ENCODE data around the gene MMP13.

Gene MMP13

DNA sequence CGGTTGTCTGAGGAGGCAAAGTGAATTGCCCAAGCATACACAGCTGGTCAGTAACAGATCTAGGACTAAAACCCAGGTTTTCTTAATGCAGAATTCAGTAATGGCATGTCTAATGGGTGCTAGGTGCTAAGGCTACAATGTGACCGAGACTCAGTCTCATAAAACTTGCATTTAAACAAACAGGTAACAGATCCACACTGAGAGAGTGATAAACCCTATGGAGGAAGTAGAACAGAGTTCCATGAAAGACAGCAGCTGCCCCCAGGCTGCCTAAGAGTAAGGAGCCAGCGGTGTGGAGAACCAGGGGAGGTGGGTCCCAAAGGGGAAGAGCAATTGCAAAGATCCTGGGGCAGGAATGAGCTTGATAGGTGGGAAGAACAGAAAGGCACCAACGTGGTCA is 27.3 kb downstream of the MMP13 start:
- Histone ChIP-seq H3K4me3 (ENCODE audit: low read depth, low read length) (no peak overlapping the region), H3K27ac (ENCODE audit: extremely low read depth, low read depth, low read length) (no peak overlapping the region), H3K9me3 (ENCODE audit: control insufficient read depth, insufficient read depth, low read depth, low read length) (no peaks in the 10 kb centered on the region), H3K4me1 (ENCODE audit: control insufficient read depth, insufficient read depth, low read length) (no peaks in the 10 kb centered on the region), H3K36me3 (ENCODE audit: control insufficient read depth in 2 of 2, insufficient read depth in 1 of 2, low read length in 2 of 2) (no peaks in the 10 kb centered on the region)
- POLR2A ChIA-PET, result no interaction called here
- TF ChIP-seq, protein P1, sequence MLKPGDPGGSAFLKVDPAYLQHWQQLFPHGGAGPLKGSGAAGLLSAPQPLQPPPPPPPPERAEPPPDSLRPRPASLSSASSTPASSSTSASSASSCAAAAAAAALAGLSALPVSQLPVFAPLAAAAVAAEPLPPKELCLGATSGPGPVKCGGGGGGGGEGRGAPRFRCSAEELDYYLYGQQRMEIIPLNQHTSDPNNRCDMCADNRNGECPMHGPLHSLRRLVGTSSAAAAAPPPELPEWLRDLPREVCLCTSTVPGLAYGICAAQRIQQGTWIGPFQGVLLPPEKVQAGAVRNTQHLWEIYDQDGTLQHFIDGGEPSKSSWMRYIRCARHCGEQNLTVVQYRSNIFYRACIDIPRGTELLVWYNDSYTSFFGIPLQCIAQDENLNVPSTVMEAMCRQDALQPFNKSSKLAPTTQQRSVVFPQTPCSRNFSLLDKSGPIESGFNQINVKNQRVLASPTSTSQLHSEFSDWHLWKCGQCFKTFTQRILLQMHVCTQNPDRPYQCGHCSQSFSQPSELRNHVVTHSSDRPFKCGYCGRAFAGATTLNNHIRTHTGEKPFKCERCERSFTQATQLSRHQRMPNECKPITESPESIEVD (tag by site-specific recombination; IDR thresholded peaks at IDR 0.05), result no peak
- TF ChIP-seq ZNF473 (tag by site-specific recombination; IDR thresholded peaks at IDR 0.05) (no peak), ZNF184 (tag by site-specific recombination; IDR thresholded peaks at IDR 0.05) (no peak), ZNF169 (tag by site-specific recombination; IDR thresholded peaks at IDR 0.05) (no peak), ZNF335 (tag by site-specific recombination; conservative IDR thresholded peaks at IDR 0.05) (no peak)
- CTCF ChIA-PET, result interaction anchor here (2.0 to 2.4 kb wide), 3 partner anchors 13 to 195 kb away, joined by 5 to 14 read pairs (median 9); no protein-coding TSS in a partner anchor

DNA sequence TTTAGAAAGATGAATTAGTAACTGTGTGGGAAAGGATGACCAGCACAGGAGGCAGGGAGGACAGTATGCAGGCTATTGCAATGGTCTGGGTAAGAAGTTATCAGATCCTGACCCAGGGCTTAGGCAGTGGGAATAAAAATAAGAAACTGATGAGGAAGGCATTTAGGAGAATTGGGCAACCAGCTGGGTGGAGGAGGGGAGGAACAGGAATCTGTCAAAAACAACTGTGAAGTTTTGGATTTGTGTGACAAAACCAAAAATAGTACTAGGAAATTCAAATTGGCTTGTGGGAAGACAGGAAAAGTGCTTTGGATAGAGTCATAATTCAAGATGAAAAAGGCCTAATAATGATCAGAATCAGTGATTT is 27.9 kb downstream of the MMP13 start:
- no peaks in the 10 kb centered on the region for H3K36me3 ChIP-seq (ENCODE audit: control insufficient read depth in 2 of 2, insufficient read depth in 1 of 2, low read length in 2 of 2)
- H3K27ac ChIP-seq (ENCODE audit: extremely low read depth, low read depth, low read length), result no peak overlapping the region
- TF ChIP-seq, protein P2, sequence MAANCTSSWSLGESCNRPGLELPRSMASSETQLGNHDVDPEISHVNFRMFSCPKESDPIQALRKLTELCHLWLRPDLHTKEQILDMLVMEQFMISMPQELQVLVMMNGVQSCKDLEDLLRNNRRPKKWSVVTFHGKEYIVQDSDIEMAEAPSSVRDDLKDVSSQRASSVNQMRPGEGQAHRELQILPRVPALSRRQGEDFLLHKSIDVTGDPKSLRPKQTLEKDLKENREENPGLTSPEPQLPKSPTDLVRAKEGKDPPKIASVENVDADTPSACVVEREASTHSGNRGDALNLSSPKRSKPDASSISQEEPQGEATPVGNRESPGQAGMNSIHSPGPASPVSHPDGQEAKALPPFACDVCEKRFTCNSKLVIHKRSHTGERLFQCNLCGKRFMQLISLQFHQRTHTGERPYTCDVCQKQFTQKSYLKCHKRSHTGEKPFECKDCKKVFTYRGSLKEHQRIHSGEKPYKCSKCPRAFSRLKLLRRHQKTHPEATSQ (tag by site-specific recombination; IDR thresholded peaks at IDR 0.05), result no peak
- TF ChIP-seq ZNF501 (tag by site-specific recombination; IDR thresholded peaks at IDR 0.05), result no peak
- TF ChIP-seq ZNF571 (tag by site-specific recombination; IDR thresholded peaks at IDR 0.05), result no peak
- TF ChIP-seq, protein P3, sequence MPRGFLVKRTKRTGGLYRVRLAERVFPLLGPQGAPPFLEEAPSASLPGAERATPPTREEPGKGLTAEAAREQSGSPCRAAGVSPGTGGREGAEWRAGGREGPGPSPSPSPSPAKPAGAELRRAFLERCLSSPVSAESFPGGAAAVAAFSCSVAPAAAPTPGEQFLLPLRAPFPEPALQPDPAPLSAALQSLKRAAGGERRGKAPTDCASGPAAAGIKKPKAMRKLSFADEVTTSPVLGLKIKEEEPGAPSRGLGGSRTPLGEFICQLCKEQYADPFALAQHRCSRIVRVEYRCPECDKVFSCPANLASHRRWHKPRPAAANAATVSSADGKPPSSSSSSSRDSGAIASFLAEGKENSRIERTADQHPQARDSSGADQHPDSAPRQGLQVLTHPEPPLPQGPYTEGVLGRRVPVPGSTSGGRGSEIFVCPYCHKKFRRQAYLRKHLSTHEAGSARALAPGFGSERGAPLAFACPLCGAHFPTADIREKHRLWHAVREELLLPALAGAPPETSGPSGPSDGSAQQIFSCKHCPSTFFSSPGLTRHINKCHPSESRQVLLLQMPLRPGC (tag by site-specific recombination; IDR thresholded peaks at IDR 0.05), result no peak
- no peak for TF ChIP-seq ZNF549 (tag by site-specific recombination; IDR thresholded peaks at IDR 0.05)
- TF ChIP-seq ZNF514 (tag by site-specific recombination; IDR thresholded peaks at IDR 0.05), result no peak
- TF ChIP-seq KLF10 (tag by site-specific recombination; IDR thresholded peaks at IDR 0.05), result no peak
- TF ChIP-seq ZNF785 (tag by site-specific recombination; IDR thresholded peaks at IDR 0.05), result no peak
- TF ChIP-seq, protein P4, sequence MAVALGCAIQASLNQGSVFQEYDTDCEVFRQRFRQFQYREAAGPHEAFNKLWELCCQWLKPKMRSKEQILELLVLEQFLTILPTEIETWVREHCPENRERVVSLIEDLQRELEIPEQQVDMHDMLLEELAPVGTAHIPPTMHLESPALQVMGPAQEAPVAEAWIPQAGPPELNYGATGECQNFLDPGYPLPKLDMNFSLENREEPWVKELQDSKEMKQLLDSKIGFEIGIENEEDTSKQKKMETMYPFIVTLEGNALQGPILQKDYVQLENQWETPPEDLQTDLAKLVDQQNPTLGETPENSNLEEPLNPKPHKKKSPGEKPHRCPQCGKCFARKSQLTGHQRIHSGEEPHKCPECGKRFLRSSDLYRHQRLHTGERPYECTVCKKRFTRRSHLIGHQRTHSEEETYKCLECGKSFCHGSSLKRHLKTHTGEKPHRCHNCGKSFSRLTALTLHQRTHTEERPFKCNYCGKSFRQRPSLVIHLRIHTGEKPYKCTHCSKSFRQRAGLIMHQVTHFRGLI (tag by site-specific recombination; IDR thresholded peaks at IDR 0.05), result no peak
- H3K4me1 ChIP-seq (ENCODE audit: control insufficient read depth, insufficient read depth, low read length), result no peaks in the 10 kb centered on the region
- POLR2A ChIA-PET, result no interaction called here
- H3K4me3 ChIP-seq (ENCODE audit: low read depth, low read length), result no peak overlapping the region
- CTCF ChIA-PET, result interaction anchor here (1.0 to 2.0 kb wide), 2 partner anchors 13 to 14 kb away, joined by 3 to 14 read pairs; no protein-coding TSS in a partner anchor
- H3K9me3 ChIP-seq (ENCODE audit: control insufficient read depth, insufficient read depth, low read depth, low read length), result no peaks in the 10 kb centered on the region

DNA sequence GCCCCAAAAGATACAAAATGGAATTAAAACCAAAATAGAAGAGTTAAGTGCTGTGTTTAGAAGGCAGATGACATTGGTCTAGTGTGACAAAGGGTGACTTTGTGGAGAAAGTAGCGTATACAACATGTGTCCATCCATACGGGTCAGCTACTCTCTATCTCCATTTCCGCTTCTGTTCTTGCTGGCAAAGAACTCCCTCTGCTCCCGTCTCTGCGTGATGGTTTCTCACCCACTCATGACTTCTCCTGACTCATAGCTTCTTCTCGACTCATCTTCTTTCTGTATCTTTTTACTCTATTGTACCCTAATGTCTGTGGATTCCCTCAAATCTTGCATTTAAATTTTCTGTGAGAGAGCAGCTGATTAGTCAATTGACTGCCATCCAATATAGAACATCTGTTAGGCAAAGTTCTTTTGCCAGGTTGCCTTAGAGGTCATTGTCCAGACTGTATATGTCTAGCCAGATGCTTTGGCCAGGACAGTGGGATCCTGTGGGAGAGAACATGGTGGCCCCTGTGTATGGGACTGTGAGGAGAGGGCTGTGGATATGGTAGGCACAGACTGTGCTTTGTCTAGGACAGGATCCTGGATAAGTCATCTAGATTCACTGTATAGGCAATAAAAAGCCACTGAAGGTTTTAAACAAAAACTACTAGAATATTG is 28.4 kb downstream of the MMP13 start:
- Histone ChIP-seq H3K36me3 (ENCODE audit: control insufficient read depth in 2 of 2, insufficient read depth in 1 of 2, low read length in 2 of 2) (no peaks in the 10 kb centered on the region), H3K9me3 (ENCODE audit: control insufficient read depth, insufficient read depth, low read depth, low read length) (no peaks in the 10 kb centered on the region), H3K4me3 (ENCODE audit: low read depth, low read length) (no peak overlapping the region), H3K4me1 (ENCODE audit: control insufficient read depth, insufficient read depth, low read length) (no peaks in the 10 kb centered on the region), H3K27ac (ENCODE audit: extremely low read depth, low read depth, low read length) (no peak overlapping the region)
- CTCF ChIA-PET, result interaction anchor here (1.0 kb wide), 2 partner anchors 12 to 14 kb away, joined by 3 to 4 read pairs; no protein-coding TSS in a partner anchor
- TF ChIP-seq ZNF350 (tag by site-specific recombination; IDR thresholded peaks at IDR 0.05) (no peak), ZNF2 (tag by site-specific recombination; IDR thresholded peaks at IDR 0.05) (no peak), SETDB1 (IDR thresholded peaks at IDR 0.05; ENCODE audit: insufficient read length, low read length) (no peak), SP2 (tag by site-specific recombination; IDR thresholded peaks at IDR 0.05) (no peak)
- POLR2A ChIA-PET, result no interaction called here
